ENCODE measurements around the gene ACOT7. TPM values are rescaled to one million over a fixed set of nuclear protein-coding genes. Genes with fewer than 3 reads are reported as not detected.

The ACOT7 gene
- total RNA-seq, 1 donor from 2014 or later, result 48.1 TPM

GRCh38 chr1:6360517-6361070 lies 33.0 kb downstream of the ACOT7 start:
- no peaks in the 10 kb centered on the region for H3K36me3 Mint-ChIP-seq (ENCODE audit: low read depth)
- no peaks in the 10 kb centered on the region for H3K27me3 Mint-ChIP-seq (ENCODE audit: low read depth)
- H3K9me3 Mint-ChIP-seq (ENCODE audit: low read depth), result no peaks in the 10 kb centered on the region
- DNase-seq (ENCODE audit: low spot score), result no peak
- peaks cover 21% of the 10 kb centered on the region for H3K4me1 Mint-ChIP-seq (ENCODE audit: low read depth)
- no peak overlapping the region for H3K4me3 Mint-ChIP-seq (ENCODE audit: unreplicated experiment)
- no peak for TF ChIP-seq CTCF (IDR thresholded peaks at IDR 0.05)
- peak overlapping the region; percentile 17 for H3K27ac Mint-ChIP-seq (ENCODE audit: unreplicated experiment)

- Mint-ChIP-seq H3K4me3 (ENCODE audit: unreplicated experiment) (no peak overlapping the region), H3K4me1 (ENCODE audit: low read depth) (peaks cover 21% of the 10 kb centered on the region)
- DNase-seq (ENCODE audit: low spot score), result no peak
Observed at GRCh38 chr1:6360117-6360496, 33.5 kb downstream of the ACOT7 start.

GRCh38 chr1:6359216-6360116 lies 34.1 kb downstream of the ACOT7 start:
- peaks cover 21% of the 10 kb centered on the region for H3K4me1 Mint-ChIP-seq (ENCODE audit: low read depth)
- H3K9me3 Mint-ChIP-seq (ENCODE audit: low read depth), result no peaks in the 10 kb centered on the region
- TF ChIP-seq CTCF (IDR thresholded peaks at IDR 0.05), result peak; percentile 10
- H3K27ac Mint-ChIP-seq (ENCODE audit: unreplicated experiment), result peak overlapping the region; percentile 45
- no peaks in the 10 kb centered on the region for H3K36me3 Mint-ChIP-seq (ENCODE audit: low read depth)
- no peaks in the 10 kb centered on the region for H3K27me3 Mint-ChIP-seq (ENCODE audit: low read depth)
- no peak overlapping the region for H3K4me3 Mint-ChIP-seq (ENCODE audit: unreplicated experiment)
- no peak for DNase-seq (ENCODE audit: low spot score)

More at GRCh38 chr1:6360117-6360496, 33.5 kb downstream of the ACOT7 start:
- Mint-ChIP-seq H3K36me3 (ENCODE audit: low read depth) (no peaks in the 10 kb centered on the region), H3K9me3 (ENCODE audit: low read depth) (no peaks in the 10 kb centered on the region), H3K27me3 (ENCODE audit: low read depth) (no peaks in the 10 kb centered on the region), H3K27ac (ENCODE audit: unreplicated experiment) (no peak overlapping the region)
- TF ChIP-seq CTCF (IDR thresholded peaks at IDR 0.05), result no peak

- Mint-ChIP-seq H3K27ac (ENCODE audit: unreplicated experiment) (peak overlapping the region; percentile 45), H3K4me3 (ENCODE audit: unreplicated experiment) (no peak overlapping the region), H3K4me1 (ENCODE audit: low read depth) (peaks cover 26% of the 10 kb centered on the region), H3K27me3 (ENCODE audit: low read depth) (no peaks in the 10 kb centered on the region), H3K36me3 (ENCODE audit: low read depth) (no peaks in the 10 kb centered on the region), H3K9me3 (ENCODE audit: low read depth) (no peaks in the 10 kb centered on the region)
- no peak for DNase-seq (ENCODE audit: low spot score)
- TF ChIP-seq CTCF (IDR thresholded peaks at IDR 0.05), result no peak
Observed at GRCh38 chr1:6358757-6359201, 34.8 kb downstream of the ACOT7 start.

- Mint-ChIP-seq H3K27me3 (ENCODE audit: low read depth) (no peaks in the 10 kb centered on the region), H3K36me3 (ENCODE audit: low read depth) (no peaks in the 10 kb centered on the region)
Observed at GRCh38 chr1:6358144-6358624, 35.4 kb downstream of the ACOT7 start.

More at GRCh38 chr1:6358144-6358624, 35.4 kb downstream of the ACOT7 start:
- no peak overlapping the region for H3K27ac Mint-ChIP-seq (ENCODE audit: unreplicated experiment)
- no peak for TF ChIP-seq CTCF (IDR thresholded peaks at IDR 0.05)
- H3K9me3 Mint-ChIP-seq (ENCODE audit: low read depth), result no peaks in the 10 kb centered on the region
- DNase-seq (ENCODE audit: low spot score), result no peak
- no peak overlapping the region for H3K4me3 Mint-ChIP-seq (ENCODE audit: unreplicated experiment)
- H3K4me1 Mint-ChIP-seq (ENCODE audit: low read depth), result peaks cover 25% of the 10 kb centered on the region
